OCI-LY1 (cell line): Measurements from ENCODE around the gene MAPKBP1.

Experiments
- H2AFZ ChIP-seq: fragments of 200-600 bp; sonication (generic), shearing (Covaris generic); 2 replicates; pipeline ENCODE4 v1.6.0; 2014; ENCODE audit warnings: antibody characterized with exemption, mild to moderate bottlenecking, low read length
- H3F3A ChIP-seq: fragments of 200-600 bp; sonication (generic), shearing (Covaris generic); 2 replicates; pipeline ENCODE4 v1.6.0; 2014; ENCODE audit warnings: mild to moderate bottlenecking, antibody characterized with exemption, low read length, moderate library complexity; ENCODE audit not compliant: insufficient read depth
- H3K27ac ChIP-seq: fragments of 200-600 bp; sonication (generic); 2 replicates; pipeline ENCODE4 v1.5.1; 2014; ENCODE audit warnings: low read length, mixed run types, mild to moderate bottlenecking, low read depth; ENCODE audit not compliant: poor library complexity, severe bottlenecking
- H3K27me3 ChIP-seq: fragments of 200-600 bp; sonication (generic); 2 replicates; pipeline ENCODE4 v1.6.0; 2014; ENCODE audit warnings: antibody characterized with exemption, mild to moderate bottlenecking, low read length, moderate library complexity; ENCODE audit not compliant: insufficient read depth
- H3K36me3 ChIP-seq: fragments of 200-600 bp; sonication (generic); 2 replicates; pipeline ENCODE4 v1.6.1; 2014; ENCODE audit warnings: mild to moderate bottlenecking, antibody characterized with exemption, low read length, moderate library complexity, mixed read lengths; ENCODE audit not compliant: insufficient read depth
- H3K4me1 ChIP-seq: fragments of 200-600 bp; sonication (generic); 2 replicates; pipeline ENCODE4 v1.5.1; 2014; ENCODE audit warnings: mild to moderate bottlenecking, low read length, moderate library complexity; ENCODE audit not compliant: insufficient read depth, severe bottlenecking
- H3K4me2 ChIP-seq: fragments of 200-600 bp; sonication (generic), shearing (Covaris generic); 2 replicates; pipeline ENCODE4 v1.6.1; 2014; ENCODE audit warnings: low read length
- H3K4me3 ChIP-seq: fragments of 200-600 bp; sonication (generic); 2 replicates; pipeline ENCODE4 v1.5.1; 2014; ENCODE audit warnings: low read length, low read depth, mild to moderate bottlenecking, mixed read lengths; ENCODE audit not compliant: poor library complexity, severe bottlenecking
- H3K79me2 ChIP-seq: fragments of 200-600 bp; shearing (Covaris generic); 2 replicates; pipeline ENCODE4 v1.6.1; 2016; ENCODE audit warnings: mixed run types, low read length, mixed read lengths; ENCODE audit not compliant: insufficient read depth
- H3K9ac ChIP-seq: fragments of 200-600 bp; sonication (generic), shearing (Covaris generic); 2 replicates; pipeline ENCODE4 v1.6.1; 2014; ENCODE audit warnings: mild to moderate bottlenecking, low read length, mixed read lengths
- H3K9me2 ChIP-seq: fragments of 200-600 bp; sonication (generic), shearing (Covaris generic); 2 replicates; pipeline ENCODE4 v1.6.1; 2014; ENCODE audit warnings: low read depth, mild to moderate bottlenecking, low read length, mixed read lengths
- H3K9me3 ChIP-seq: fragments of 200-600 bp; shearing (Covaris generic); 2 replicates; pipeline ENCODE4 v1.6.1; 2014; ENCODE audit warnings: low read length, mixed read lengths
- H4K20me1 ChIP-seq: fragments of 200-600 bp; sonication (generic), shearing (Covaris generic); 2 replicates; pipeline ENCODE4 v1.6.0; 2016; ENCODE audit warnings: mild to moderate bottlenecking, low read length; ENCODE audit not compliant: insufficient read depth
- EZH2 ChIP-seq: fragments of 200-600 bp; sonication (generic), shearing (Covaris generic); IDR thresholded peaks from 2 replicates; pipeline ENCODE4 v1.8.0; 2017; ENCODE audit warnings: borderline replicate concordance, mixed run types, mild to moderate bottlenecking, antibody characterized with exemption, low read length, moderate library complexity, mixed read lengths
- TF ChIP-seq, protein P1 (sequence below): fragments of 200-600 bp; sonication (generic), shearing (Covaris generic); IDR thresholded peaks from 2 replicates; pipeline ENCODE4 v1.5.1; 2017; ENCODE audit warnings: mild to moderate bottlenecking, antibody characterized with exemption, low read length, moderate library complexity, mixed read lengths

MAPKBP1 gene

DNA sequence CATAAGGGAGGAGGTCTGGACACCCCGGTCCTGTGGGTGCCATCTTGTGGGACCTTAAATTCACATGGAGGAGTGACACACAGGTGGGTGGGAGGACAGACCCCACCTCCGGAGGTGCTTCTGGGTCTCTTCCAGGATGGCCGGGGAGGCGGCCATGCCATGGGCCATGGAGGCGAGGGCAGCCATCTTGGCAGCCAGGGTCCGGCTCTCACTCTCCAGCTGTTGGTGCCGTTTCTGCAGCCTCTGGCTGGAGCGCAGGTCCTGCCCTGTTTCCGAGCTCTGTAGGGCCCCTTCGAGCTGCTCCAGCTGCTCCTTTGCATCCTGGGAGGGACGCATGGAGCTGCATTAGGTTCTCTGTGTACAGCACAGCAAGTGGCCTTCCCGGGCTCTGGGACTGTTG lies 100.5 kb downstream of the MAPKBP1 start:
- Histone ChIP-seq H3K4me1 (no peaks in the 10 kb centered on the region), H3F3A (no peaks in the 10 kb centered on the region), H2AFZ (no peak overlapping the region), H3K9me3 (no peaks in the 10 kb centered on the region), H3K9ac (no peak overlapping the region), H3K9me2 (no peaks in the 10 kb centered on the region), H3K4me2 (no peak overlapping the region), H3K27me3 (peaks cover 7% of the 10 kb centered on the region), H3K27ac (no peak overlapping the region), H3K79me2 (no peaks in the 10 kb centered on the region), H4K20me1 (no peaks in the 10 kb centered on the region), H3K36me3 (no peaks in the 10 kb centered on the region), H3K4me3 (no peak overlapping the region)
- TF ChIP-seq EZH2 = no peak
- TF ChIP-seq, protein P1, sequence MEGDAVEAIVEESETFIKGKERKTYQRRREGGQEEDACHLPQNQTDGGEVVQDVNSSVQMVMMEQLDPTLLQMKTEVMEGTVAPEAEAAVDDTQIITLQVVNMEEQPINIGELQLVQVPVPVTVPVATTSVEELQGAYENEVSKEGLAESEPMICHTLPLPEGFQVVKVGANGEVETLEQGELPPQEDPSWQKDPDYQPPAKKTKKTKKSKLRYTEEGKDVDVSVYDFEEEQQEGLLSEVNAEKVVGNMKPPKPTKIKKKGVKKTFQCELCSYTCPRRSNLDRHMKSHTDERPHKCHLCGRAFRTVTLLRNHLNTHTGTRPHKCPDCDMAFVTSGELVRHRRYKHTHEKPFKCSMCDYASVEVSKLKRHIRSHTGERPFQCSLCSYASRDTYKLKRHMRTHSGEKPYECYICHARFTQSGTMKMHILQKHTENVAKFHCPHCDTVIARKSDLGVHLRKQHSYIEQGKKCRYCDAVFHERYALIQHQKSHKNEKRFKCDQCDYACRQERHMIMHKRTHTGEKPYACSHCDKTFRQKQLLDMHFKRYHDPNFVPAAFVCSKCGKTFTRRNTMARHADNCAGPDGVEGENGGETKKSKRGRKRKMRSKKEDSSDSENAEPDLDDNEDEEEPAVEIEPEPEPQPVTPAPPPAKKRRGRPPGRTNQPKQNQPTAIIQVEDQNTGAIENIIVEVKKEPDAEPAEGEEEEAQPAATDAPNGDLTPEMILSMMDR = no peak

DNA sequence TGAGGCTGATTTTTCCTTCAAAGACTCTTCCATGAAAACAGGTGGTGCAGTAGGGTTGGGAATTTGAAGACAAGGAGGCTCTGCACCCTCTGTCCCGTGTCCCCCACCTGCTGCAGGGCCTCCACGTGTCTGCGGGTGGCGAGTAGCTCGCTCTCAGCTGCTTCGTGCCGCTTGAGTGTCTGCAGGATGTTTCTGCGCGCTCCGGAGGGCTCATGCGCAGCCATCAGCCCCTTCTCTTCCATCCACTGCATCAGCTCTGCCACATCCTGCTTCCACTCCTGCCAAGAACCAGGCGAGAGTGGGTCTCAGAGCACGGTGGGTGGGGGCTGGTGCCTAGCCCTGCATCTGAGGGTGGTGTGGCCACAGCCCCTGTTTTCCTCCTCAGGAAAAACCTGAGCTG lies 101.7 kb downstream of the MAPKBP1 start:
- Histone ChIP-seq H3K9ac (no peak overlapping the region), H3K9me3 (no peaks in the 10 kb centered on the region), H3K4me3 (no peak overlapping the region), H3K4me2 (no peak overlapping the region), H4K20me1 (no peaks in the 10 kb centered on the region), H3K79me2 (no peaks in the 10 kb centered on the region), H3K4me1 (no peaks in the 10 kb centered on the region), H3K27ac (no peak overlapping the region), H3K27me3 (peaks cover 7% of the 10 kb centered on the region), H2AFZ (no peak overlapping the region), H3K9me2 (no peaks in the 10 kb centered on the region), H3K36me3 (no peaks in the 10 kb centered on the region), H3F3A (no peaks in the 10 kb centered on the region)
- TF ChIP-seq EZH2 = no peak
- TF ChIP-seq, protein P1 = no peak

DNA sequence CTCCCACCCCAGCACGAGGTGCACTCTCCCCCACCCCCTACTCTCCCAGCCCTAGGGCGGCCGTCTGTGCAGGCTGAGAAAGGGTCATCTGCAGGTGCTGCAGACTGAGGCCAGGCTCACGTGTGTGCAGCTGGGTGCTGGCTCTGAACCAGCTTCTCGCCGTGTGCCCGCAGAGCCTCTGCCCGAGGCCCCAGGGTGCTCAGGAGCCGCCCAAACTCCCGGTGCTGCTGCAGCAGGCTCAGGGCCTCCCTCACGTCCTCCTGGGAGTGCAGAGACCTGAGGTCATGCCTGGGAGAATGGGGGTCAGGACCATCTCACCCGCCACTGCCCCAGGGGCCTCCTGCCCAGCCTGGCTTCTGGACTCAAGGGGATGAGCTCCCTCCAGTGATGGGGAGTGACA lies 102.4 kb downstream of the MAPKBP1 start:
- Histone ChIP-seq H3K9me3 (no peaks in the 10 kb centered on the region), H3K4me3 (no peak overlapping the region), H3F3A (no peaks in the 10 kb centered on the region), H2AFZ (no peak overlapping the region), H3K9me2 (no peaks in the 10 kb centered on the region), H3K79me2 (no peaks in the 10 kb centered on the region), H4K20me1 (no peaks in the 10 kb centered on the region), H3K36me3 (no peaks in the 10 kb centered on the region), H3K4me1 (no peaks in the 10 kb centered on the region), H3K4me2 (no peak overlapping the region), H3K27ac (no peak overlapping the region), H3K27me3 (peaks cover 7% of the 10 kb centered on the region), H3K9ac (no peak overlapping the region)
- TF ChIP-seq, protein P1 = no peak
- no peak for TF ChIP-seq EZH2
